Fibroblast of lung (primary cell): ENCODE data around the gene SCAPER. TPM values are rescaled to one million over a fixed set of nuclear protein-coding genes. Genes with fewer than 3 reads are reported as not detected.
A peak's percentile ranks its signal among the peaks of the same experiment; 100 is the strongest.

Source experiments
- DNase-seq, 2 donors: peaks; one replicate each; pipeline versions ENCODE4 v3.0.0 to v3.0.0-alpha.2; 2010; ENCODE audit warnings: low read depth in 2 of 2
- H2AFZ ChIP-seq: 2 replicates; pipeline ENCODE4 v1.5.1; 2012; ENCODE audit warnings: low read length, control low read depth, inconsistent platforms
- H3K27ac ChIP-seq: 2 replicates; pipeline ENCODE4 v1.5.1; 2011; ENCODE audit warnings: low read length, control low read depth; ENCODE audit not compliant: insufficient read depth
- H3K27me3 ChIP-seq: 2 replicates; pipeline ENCODE4 v1.5.1; 2011; ENCODE audit warnings: mild to moderate bottlenecking, low read length; ENCODE audit not compliant: control insufficient read depth, insufficient read depth
- H3K36me3 ChIP-seq: 2 replicates; pipeline ENCODE4 v1.5.1; 2011; ENCODE audit warnings: low read length; ENCODE audit not compliant: control insufficient read depth, insufficient read depth
- H3K4me1 ChIP-seq: 2 replicates; pipeline ENCODE4 v1.5.1; 2011; ENCODE audit warnings: low read length; ENCODE audit not compliant: control insufficient read depth, insufficient read depth; ENCODE audit errors: extremely low read depth
- H3K4me2 ChIP-seq: 2 replicates; pipeline ENCODE4 v1.5.1; 2011; ENCODE audit warnings: low read length, control low read depth; ENCODE audit not compliant: insufficient read depth; ENCODE audit errors: extremely low read depth
- H3K4me3 ChIP-seq, 4 experiments: fragments of 200-600 bp in 1 of 4; sonication (generic) in 1 of 4; replicated peaks in 1 of 4; 2 replicates each; pipeline ENCODE4 v1.5.1; 2011 to 2016; ENCODE audit warnings: low read length in 4 of 4, low read depth in 3 of 4, mild to moderate bottlenecking in 3 of 4, control low read depth in 2 of 4, inconsistent platforms in 1 of 4, mixed read lengths in 1 of 4; ENCODE audit not compliant: insufficient read depth in 1 of 4; ENCODE audit errors: control extremely low read depth in 1 of 4
- H3K79me2 ChIP-seq: 2 replicates; pipeline ENCODE4 v1.5.1; 2012; ENCODE audit warnings: mild to moderate bottlenecking, low read length, inconsistent platforms; ENCODE audit not compliant: control insufficient read depth, insufficient read depth
- H3K9ac ChIP-seq: 2 replicates; pipeline ENCODE4 v1.5.1; 2011; ENCODE audit warnings: mild to moderate bottlenecking, low read length, control low read depth; ENCODE audit not compliant: insufficient read depth
- H3K9me3 ChIP-seq: 2 replicates; pipeline ENCODE4 v1.5.1; 2012; ENCODE audit warnings: low read depth, low read length; ENCODE audit not compliant: control insufficient read depth, insufficient read depth
- H4K20me1 ChIP-seq: 2 replicates; pipeline ENCODE4 v1.5.1; 2011; ENCODE audit warnings: low read length; ENCODE audit not compliant: control insufficient read depth, insufficient read depth; ENCODE audit errors: extremely low read depth
- CTCF ChIP-seq, 2 donors: IDR thresholded peaks in 1 of 2; conservative IDR thresholded peaks in 1 of 2; 1 replicate in 1 of 2; 2 replicates in 1 of 2; pipeline ENCODE4 v1.5.1; 2011 to 2012; ENCODE audit warnings: low read length in 2 of 2, control low read depth in 1 of 2, inconsistent platforms in 1 of 2, low read depth in 1 of 2, mild to moderate bottlenecking in 1 of 2
- EZH2 ChIP-seq: IDR thresholded peaks from 2 replicates; pipeline ENCODE4 v1.5.1; 2012; ENCODE audit warnings: low read length, control low read depth, mild to moderate bottlenecking; ENCODE audit errors: missing control alignments
- polyA plus RNA-seq, 2 donors: library from polyadenylated mRNA; depleted of rRNA in 1 of 2; stranded (reverse) in 1 of 2; unstranded in 1 of 2; fragments of >200 nt; gene quantifications; 2 replicates each; pipeline ENCODE4 v1.2.1, GENCODE V29; 2011 to 2012; ENCODE audit warnings: missing spikeins in 1 of 2
- total RNA-seq: library from RNA; depleted of rRNA; stranded (reverse); fragments of >200 nt; gene quantifications from 2 replicates; pipeline ENCODE4 v1.2.1, GENCODE V29; 2014

The SCAPER gene
- total and polyA plus RNA-seq, 2 donors (not counting 1 experiment from before 2014, with no cell fraction given) = 2.3 to 9.1 TPM

- H3K9me3 ChIP-seq = no peaks in the 10 kb centered on the region
- H2AFZ ChIP-seq = no peak overlapping the region
- no peak overlapping the region for H3K27ac ChIP-seq
- no peak overlapping the region for H3K9ac ChIP-seq
- no peak for DNase-seq
- H3K4me1 ChIP-seq = no peaks in the 10 kb centered on the region
- no peak overlapping the region for H3K4me2 ChIP-seq
- no peaks in the 10 kb centered on the region for H3K79me2 ChIP-seq
- H4K20me1 ChIP-seq = no peaks in the 10 kb centered on the region
- no peaks in the 10 kb centered on the region for H3K36me3 ChIP-seq
- TF ChIP-seq CTCF (conservative IDR thresholded peaks at IDR 0.05 in 1 of 2, IDR thresholded peaks at IDR 0.05 in 1 of 2; ENCODE audit: low read depth in 1 of 2, low read length in 2 of 2) (no peak), EZH2 (no peak)
- no peaks in the 10 kb centered on the region for H3K27me3 ChIP-seq
- no peak overlapping the region for H3K4me3 ChIP-seq
Measured at GRCh38 chr15:76868740-76869139, 36.4 kb downstream of the SCAPER start.

- peak; percentile 55 to 60 for TF ChIP-seq CTCF (conservative IDR thresholded peaks at IDR 0.05 in 1 of 2, IDR thresholded peaks at IDR 0.05 in 1 of 2; ENCODE audit: low read depth in 1 of 2, low read length in 2 of 2)
- TF ChIP-seq EZH2 = no peak
- Histone ChIP-seq H3K36me3 (no peaks in the 10 kb centered on the region), H3K9ac (no peak overlapping the region), H3K4me1 (no peaks in the 10 kb centered on the region), H3K9me3 (no peaks in the 10 kb centered on the region), H3K4me3 (no peak overlapping the region), H4K20me1 (no peaks in the 10 kb centered on the region), H3K27ac (no peak overlapping the region), H2AFZ (no peak overlapping the region), H3K4me2 (no peak overlapping the region), H3K79me2 (no peaks in the 10 kb centered on the region), H3K27me3 (no peaks in the 10 kb centered on the region)
- DNase-seq = peak; percentile 29 to 66
Measured at GRCh38 chr15:76866716-76867321, 38.3 kb downstream of the SCAPER start.

GRCh38 chr15:76866008-76866407 is 39.1 kb downstream of the SCAPER start:
- Histone ChIP-seq H3K4me1 (no peaks in the 10 kb centered on the region), H3K9ac (no peak overlapping the region), H2AFZ (no peak overlapping the region), H3K4me2 (no peak overlapping the region), H3K27me3 (no peaks in the 10 kb centered on the region), H3K36me3 (no peaks in the 10 kb centered on the region), H4K20me1 (no peaks in the 10 kb centered on the region), H3K9me3 (no peaks in the 10 kb centered on the region), H3K4me3 (no peak overlapping the region), H3K27ac (no peak overlapping the region), H3K79me2 (no peaks in the 10 kb centered on the region)
- DNase-seq = peak; percentile 3 to 11
- TF ChIP-seq CTCF (conservative IDR thresholded peaks at IDR 0.05 in 1 of 2, IDR thresholded peaks at IDR 0.05 in 1 of 2; ENCODE audit: low read depth in 1 of 2, low read length in 2 of 2) (no peak), EZH2 (no peak)
